CD4-positive, alpha-beta T cell treated with Interleukin-2 at 100 ng/mL for 4 hours (primary cell): Measurements from ENCODE around the gene SEMA6B.

Source experiments
- DNase-seq: peaks from one replicate; pipeline ENCODE4 v3.0.0-alpha.2; 2020; ENCODE audit warnings: low spot score

SEMA6B gene

DNA sequence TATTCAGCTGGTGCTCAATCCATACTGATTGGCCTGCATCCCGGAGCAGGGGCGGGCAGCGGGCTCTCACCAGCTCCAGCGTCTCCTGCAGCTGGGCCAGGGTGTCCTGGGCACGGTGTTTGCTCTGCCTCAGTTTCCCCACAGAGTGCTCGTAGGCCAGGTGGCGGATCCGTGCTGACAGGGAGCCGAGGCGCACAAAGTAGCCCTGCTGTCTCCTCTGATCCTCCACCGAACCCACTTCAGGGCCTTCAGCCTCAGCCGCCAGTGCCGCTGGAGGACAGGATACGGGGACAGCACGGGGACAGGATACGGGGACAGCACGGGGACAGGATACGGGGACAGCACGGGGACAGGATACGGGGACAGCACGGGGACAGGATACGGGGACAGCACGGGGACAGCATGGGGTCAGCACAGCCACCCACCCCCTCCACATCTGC is 33.9 kb downstream of the SEMA6B start:
- DNase-seq: no peak

DNA sequence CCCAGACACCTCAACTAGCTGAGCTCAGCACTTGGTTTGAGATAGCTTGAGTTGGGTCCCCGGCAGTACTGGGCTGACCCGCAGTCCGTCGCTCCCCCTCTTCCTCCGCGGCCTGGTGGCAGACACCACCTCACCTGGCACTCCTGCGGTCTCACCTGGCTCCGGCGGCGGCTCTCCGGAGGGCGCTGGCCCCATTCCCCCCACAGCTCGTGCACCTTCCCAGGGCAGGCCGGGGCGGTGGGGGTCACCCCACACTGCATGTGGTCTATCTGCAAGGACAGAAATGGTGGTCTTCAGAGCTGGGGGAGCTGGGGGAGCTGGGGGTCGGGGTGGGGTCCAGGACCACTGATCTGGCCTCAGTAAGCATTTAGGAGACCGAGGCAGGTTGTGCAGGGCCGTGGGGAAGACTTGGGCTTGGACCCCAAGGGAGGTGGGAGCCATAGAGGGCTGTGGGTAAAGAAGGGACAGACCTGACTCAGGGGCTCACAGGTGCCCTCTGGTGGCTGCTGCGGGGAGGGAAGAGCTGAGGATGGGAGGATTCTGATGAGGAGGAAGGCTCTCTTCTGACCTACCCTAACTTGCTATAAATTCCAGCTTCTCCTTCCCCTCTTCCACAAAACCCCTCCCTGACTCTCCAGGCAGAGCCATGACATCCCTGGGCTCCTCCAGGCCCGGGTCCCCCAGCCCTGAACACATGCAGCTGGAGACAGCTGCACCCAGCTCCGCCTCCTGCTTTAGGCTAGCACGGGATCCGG is 34.5 kb downstream of the SEMA6B start:
- DNase-seq: peak; percentile 60

DNA sequence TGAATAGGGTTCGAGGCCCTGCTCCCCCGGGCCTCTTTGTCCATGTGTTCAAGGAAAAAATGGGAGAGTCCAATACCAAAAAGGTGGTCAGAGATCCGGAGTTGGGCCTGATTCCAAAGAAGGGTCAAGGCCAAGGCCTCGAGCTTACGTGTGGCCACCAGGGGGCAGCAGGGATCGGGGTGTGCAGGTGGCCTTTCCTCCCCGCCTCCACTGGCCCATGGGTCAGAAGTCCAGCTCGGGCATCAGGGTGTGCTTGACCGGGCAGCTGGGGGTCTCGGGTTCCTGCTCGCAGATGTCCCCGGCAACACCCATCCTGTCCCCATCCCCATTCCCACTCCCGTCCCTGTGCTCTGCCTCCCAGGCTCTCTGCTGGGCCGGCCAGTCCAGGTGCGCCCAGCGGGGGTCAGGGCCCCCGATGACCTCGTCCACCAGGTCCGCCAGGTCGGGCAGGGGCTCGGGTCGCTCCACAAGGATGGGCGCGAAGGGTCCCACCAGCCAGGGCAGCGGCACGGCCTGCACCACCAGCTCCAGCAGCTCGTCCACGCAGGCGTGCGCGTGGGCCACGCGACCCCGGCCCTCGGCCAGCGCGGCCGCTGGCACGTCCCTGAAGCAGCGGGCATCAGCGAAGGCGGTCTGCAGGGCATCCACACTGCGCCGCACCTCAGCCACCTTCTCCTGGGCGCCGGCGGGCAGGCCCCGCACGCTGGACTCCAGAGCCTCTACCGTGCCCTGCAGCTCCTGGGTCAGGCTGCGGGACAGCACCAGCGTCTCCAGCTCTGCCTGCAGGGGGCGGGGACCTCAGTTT is 36.0 kb downstream of the SEMA6B start:
- DNase-seq: peak; percentile 6

GRCh38 chr19:4522291-4523002 is 37.0 kb downstream of the SEMA6B start:
- no peak for DNase-seq

DNA sequence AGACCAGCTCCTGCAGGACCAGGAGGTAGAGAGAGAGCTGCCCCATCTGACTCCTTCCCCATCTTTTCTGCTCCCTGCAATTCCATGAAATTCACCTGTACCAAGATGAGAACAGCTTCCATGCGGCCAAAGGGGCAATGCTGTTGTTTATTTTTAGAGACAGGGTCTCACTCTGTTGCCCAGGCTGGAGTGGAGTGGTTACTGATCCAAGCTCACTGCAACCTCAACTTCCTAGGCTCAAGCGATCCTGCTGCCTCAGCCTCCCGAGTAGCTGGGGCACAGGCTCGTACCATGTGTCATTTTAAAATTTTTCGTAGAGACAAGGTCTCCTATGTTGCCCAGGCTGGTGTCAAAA is 37.6 kb downstream of the SEMA6B start:
- DNase-seq: no peak

GRCh38 chr19:4521170-4521887 is 38.2 kb downstream of the SEMA6B start:
- DNase-seq: no peak

- DNase-seq: no peak
These were observed 39.8 kb downstream of the SEMA6B start for GRCh38 chr19:4519521-4520277.

- DNase-seq: no peak
These were observed 40.4 kb downstream of the SEMA6B start for GRCh38 chr19:4519172-4519496.

DNA sequence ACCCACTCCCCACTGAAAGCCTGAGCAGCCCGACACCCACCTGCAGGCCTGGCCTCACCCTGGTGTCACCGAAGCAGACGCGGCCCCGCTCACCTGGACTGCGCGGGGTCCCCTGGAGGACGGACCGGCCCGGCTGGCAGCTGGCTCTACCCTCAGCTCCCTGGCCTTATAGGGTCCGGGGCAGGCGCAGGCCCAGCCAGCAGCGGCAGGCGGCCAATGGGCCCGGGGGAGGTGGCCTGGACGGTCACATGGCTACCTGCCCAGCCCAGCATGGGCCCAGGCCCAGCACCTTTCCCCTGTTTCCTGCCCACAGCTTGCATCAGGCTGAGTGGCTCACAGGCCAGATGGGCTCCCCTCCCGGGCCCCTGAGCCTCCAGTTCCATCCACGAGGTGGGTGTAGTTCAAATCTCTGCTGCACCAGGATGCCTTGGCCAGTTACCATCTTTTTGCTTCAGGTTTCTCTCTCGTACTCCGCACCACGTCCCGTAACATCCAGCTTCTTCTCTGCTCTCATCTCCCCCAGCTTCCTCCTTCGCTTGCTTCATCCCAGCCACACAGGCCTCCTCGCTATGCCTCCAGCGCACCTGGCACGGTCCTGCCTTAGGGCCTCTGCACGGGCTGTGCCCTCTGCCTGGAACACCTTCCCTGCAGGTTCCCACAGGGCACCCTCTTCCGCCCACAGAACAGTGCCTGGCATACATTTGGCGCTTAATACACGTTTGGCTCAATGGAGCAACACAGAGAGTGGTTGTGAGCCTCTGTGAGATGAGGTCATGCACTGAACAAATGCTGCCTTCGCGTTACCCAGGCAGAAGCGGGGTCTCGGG is 40.9 kb downstream of the SEMA6B start, which contains the start of gene PLIN4:
PLIN4 (minus strand) TSS at position 142 of the 827 bp plus-strand sequence. CDS start 214 bp downstream, outside the sequence.
- DNase-seq: no peak

DNA sequence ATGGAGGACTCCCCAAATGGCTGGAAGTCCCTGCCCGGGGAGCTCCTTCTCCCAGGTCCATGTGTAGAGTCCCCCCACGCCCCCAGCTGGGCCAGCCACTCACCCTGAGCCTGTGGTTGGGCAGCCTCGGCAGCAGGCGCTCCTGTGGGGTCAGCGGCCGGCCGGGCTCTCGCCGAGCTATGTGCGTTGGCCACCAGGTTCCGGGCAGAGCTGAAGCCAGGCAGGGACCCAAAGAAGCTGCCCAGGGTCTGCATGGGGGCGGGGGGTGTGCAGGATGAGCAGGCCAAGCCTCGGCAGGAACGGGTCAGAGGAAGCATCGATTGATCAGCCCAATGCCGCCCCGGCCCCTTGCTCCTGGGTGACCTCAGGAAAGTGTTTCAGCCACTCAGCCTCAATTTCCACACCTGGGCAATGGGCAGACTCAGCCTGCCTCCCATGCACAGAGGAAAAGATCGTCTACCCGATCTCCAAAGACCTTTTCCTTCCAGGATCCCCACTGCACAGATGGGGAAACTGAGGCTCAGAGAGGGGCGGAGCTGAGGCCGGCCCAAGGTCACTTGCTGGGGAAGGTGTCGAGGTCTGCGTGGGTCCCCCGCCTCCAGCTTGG is 41.9 kb downstream of the SEMA6B start:
- no peak for DNase-seq

DNA sequence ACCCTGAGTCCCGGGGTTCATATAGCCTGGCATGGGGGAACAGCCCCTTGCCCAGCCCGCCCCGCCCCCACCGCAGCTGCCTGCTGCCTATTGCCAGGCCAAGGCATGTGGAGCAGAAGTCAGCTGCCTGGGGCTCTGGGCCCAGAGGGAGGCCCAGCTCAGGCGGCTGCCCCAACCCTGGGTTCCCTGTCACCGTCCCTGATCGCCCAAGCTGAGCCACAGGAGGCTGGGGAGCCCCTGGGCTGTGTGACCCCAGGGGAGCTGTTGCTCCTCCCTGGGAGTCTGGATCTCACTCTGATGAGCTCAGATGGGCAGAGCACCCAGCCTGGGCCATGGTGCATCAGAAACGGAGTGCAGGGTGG is 42.6 kb downstream of the SEMA6B start:
- no peak for DNase-seq

DNA sequence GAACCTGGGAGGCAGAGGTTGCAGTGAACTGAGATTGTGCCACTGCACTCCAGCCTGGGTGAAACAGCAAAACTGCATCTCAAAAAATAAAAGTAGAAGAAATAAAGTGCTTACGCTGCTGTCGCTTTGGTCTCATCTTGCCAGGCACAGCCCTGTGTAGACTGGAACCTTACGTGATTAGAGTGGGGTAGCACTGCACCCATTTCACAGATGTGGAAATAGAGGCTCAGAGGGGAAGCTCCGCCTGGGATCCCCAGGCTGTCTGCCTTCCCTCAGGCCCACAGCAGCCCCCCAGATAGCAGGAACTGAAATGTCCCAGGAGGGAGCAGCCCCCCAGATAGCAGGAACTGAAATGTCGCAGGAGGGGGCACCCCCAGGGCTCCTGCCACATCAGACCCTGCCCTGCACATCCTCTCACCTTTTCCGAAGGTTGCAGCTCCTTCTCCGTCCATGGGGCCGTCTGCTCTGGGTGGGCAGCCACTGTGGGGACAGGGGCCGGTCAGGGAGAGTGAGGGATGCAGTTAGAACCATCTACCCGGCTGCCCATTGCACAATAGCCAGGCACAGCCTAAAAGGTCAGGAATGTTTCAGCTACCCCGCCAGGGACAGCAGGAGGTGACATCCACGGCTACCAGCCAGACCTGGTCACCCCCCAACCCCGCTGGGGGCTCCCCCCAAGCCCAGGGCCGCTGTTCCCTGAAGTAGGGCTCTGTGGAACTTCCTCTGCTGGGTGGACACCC is 43.1 kb downstream of the SEMA6B start:
- DNase-seq: no peak

- DNase-seq: no peak
These were observed 43.8 kb downstream of the SEMA6B start for GRCh38 chr19:4515732-4516131.

- DNase-seq: no peak
These were observed 46.2 kb downstream of the SEMA6B start for GRCh38 chr19:4513248-4513647.

- no peak for DNase-seq
These were observed 47.4 kb downstream of the SEMA6B start for GRCh38 chr19:4512070-4512469.

GRCh38 chr19:4511300-4512054 is 48.0 kb downstream of the SEMA6B start:
- DNase-seq: no peak

GRCh38 chr19:4510435-4511255 is 48.8 kb downstream of the SEMA6B start:
- DNase-seq: no peak

DNA sequence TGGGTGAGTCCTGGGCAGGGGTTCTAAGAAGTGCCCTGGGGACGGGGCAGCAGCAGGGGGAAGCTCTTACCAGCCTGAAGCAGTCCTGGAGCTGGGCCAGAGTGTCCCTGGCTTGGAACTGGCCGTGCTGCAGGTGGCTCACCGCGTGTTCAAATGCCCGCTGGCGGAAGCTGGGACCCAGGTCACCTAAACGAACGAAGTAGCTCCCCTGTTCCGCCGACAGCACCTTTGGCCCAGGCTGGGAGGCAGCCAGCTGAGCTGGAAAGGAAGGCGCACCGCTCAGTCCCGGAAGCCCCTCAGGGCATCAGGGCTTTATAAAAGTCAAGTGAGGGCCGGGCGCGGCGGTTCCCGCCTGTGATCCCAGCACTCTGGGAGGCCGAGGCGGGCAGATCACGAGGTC is 50.8 kb downstream of the SEMA6B start:
- no peak for DNase-seq
